Ishikawa (cell line): ENCODE results near the gene PROK2.

Experiments used
- RAD21 ChIP-seq: IDR thresholded peaks from 2 replicates; pipeline ENCODE4 v1.6.1; 2012; ENCODE audit warnings: low read depth
- YY1 ChIP-seq: IDR thresholded peaks from 2 replicates; pipeline ENCODE4 v1.6.1; 2012; ENCODE audit warnings: low read depth

- TF ChIP-seq YY1, result no peak
- no peak for TF ChIP-seq RAD21
Observed at GRCh38 chr3:71758091-71758490, 26.9 kb downstream of the PROK2 start.
